RPMI7951 (cell line): ENCODE results near the gene KAZN. TPM values are rescaled to one million over a fixed set of nuclear protein-coding genes. Genes with fewer than 3 reads are reported as not detected.
A peak's percentile ranks its signal among the peaks of the same experiment; 100 is the strongest.

Experiments used
- DNase-seq: peaks from one replicate; pipeline ENCODE4 v3.0.0-alpha.2; 2012; ENCODE audit warnings: low read depth
- total RNA-seq: library from RNA; depleted of rRNA; stranded (reverse); fragments of >200 nt; shearing (Covaris generic); gene quantifications from 2 replicates; pipeline ENCODE4 v1.2.3, GENCODE V29; 2014

The KAZN gene
- total RNA-seq, 1 experiment from 2014 or later, result 0.24 TPM

GRCh38 chr1:14884614-14885175 lies 286.2 kb downstream of the KAZN start:
- DNase-seq, result no peak

DNA sequence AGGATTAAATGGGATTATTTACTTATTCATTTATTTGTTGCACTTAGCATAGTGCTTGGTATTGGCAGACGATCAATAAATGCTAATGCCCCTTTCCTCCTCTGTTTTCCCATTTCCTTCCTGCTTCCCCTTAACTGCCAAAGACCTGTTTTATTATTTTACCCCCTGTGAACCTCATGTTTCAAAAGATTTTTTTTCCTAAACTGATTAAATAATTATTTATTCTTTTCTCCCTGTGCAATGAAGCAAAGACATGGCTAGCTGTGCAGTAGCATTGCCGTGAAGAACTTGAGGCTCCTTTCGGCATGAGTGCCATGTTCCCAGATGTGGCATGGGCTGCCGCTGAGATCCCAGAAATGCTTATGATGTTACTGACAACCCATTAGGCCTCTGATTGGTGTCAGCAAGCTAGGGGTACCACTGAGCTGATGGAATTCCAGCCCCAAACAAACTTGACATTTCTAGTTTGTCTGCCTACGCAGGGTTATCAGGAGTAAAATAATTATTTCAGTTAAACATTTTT lies 288.6 kb downstream of the KAZN start:
- no peak for DNase-seq

DNA sequence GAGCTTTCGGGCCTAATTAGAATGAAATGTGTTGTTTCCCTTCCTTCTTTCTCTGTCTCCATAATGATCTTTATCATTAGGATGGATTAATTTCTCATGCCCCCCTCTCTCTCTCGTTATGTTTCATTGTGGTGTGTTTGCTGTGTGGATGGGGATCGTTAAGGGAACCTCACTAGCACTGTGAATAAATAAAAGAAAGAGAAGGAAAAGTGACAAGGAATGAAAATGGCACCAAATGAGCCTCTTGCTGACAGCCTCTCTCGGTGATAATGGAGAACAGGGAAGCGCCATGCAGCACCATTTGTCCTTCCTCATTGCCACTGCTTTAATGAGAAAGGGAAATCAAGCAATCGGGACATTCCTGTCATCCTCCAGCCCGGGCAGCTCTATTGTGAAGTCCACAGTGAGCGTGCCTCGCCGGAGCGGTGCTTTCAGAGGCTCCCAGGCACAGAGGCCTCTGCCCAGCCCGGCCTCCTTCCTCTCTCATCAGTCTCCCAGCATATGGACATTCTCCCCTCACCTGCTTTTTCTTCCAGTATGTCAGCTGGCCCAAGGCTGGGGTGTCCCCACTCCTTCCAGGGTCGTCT lies 289.4 kb downstream of the KAZN start:
- no peak for DNase-seq

- no peak for DNase-seq
Observed at GRCh38 chr1:14888374-14888773, 289.9 kb downstream of the KAZN start.

- no peak for DNase-seq
Observed at GRCh38 chr1:14889825-14890440, 291.4 kb downstream of the KAZN start.

DNA sequence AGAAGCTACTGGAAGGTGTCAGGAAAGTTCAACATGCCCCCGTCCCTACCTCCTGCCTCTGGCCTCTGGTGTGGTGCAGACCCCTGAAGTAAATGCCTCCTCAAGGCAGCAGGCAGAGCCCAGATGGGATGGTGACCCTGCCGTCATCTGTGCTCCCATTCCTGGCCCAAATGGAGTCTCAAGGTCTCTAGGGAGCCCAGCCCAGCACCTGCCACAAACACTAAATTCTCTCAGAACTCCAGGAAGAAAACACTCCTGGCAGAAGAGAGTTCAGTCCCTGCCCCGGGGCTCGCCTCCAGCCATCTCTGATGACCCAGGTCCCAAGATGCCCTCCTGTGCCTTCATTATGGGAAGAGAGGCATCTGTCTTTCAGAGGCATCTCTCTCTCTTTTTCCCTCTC lies 293.5 kb downstream of the KAZN start:
- DNase-seq, result no peak

DNA sequence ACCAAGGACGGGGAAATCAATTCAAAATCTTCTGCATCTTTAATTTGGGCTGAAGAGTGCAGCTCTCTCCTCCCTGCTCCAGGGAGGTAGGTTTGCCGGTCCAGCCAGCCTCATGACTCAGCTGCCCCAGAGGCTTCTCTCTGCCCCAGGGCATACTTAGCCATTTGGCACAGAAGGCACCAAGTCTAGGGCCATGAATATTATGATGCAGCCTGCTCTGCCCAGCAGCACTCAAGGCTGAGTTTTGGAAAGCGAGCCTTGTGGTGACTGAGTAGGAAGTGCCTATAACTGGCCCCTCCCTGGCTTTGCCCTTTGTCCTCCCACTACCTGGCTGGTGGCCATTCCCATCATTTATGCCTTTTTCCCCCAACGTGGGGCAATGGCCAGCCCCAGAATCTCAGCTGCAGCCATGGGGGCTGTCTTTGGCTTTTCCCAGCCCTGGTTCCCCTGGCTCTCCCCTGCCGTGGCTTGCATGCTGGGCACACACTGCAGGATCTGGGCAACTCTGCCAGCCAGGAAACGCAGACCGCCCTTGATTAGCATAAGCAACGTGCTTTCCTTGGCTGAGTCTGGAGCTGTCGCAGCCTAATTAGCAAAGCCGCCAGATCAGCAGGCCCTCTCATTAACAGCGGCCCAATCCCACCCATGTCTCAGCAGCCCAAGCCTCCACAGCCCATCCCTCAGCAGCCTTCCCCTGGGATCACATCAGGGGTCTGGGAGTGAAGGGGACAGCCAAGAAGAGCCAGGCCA lies 296.5 kb downstream of the KAZN start:
- peak; percentile 22 for DNase-seq

GRCh38 chr1:14895727-14896126 lies 297.2 kb downstream of the KAZN start:
- no peak for DNase-seq

GRCh38 chr1:14896381-14897079 lies 298.0 kb downstream of the KAZN start:
- peak; percentile 53 for DNase-seq

DNA sequence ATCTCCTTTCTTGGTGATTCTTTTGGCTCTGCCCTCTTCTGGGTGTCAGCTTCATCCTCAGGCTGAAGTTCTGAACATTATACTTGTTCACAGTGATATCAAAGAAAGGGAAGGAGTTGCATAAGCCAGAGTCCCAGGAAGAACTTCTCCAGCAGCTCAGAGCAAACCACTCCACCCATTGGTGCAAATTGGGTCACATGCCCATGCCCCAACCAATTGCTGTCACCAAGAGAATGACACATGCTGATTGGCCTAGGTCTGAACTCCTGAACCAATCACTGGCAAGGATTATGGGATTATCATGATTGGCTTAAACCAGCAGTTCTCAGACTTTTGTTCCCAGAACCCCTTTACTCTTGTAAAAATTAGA lies 298.6 kb downstream of the KAZN start:
- DNase-seq, result no peak

GRCh38 chr1:14897547-14897946 lies 299.1 kb downstream of the KAZN start:
- DNase-seq, result no peak

DNA sequence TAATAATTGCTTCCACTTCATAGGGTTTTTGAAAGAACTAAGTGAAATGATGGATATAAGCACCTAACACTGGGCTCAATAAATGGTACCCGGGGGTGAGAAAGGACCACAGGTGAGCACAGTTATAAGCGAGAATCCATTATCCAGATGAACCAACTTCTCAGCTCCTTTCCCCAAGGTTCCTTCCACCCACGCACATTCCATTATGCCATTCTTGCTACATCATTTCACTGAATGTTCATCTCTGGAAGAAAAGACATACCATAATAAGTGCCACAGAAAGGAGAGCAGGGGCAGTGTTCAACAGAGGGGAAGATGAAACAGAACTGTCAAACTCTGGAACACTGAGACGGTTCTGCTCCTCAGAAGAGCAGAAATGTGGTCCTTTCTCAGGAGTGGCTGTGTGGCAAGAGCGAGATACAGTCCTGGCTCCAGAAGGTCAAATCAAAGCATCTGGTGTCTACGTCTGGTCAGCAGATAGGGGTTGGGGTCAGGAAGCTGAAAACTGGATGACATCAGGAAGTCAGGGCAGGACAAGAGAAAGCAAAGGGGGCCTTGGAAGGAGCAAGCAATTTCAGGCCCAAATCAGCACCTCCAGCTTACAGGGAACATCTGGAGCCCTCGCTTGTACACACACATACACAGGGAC lies 299.6 kb downstream of the KAZN start:
- DNase-seq, result no peak

DNA sequence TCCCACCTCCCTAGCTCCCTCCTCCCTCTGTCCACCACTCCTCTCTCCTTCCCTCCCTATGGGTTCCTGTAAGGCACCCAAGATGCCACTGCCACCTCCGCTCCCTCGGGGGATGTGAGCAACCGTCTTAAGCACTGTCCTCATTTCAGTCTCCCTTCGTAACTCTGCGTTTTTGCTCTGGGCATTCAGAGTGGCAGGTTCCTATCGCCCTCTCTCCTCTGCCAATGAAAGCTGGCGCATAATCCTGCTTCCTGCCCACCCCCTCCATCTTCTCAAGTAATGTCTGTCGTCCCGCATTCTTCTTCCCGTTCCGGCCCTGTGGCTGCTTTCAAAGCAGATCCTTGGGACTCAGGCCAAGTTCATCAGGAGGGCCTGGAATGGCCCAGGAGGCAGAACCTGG lies 301.2 kb downstream of the KAZN start:
- no peak for DNase-seq

DNA sequence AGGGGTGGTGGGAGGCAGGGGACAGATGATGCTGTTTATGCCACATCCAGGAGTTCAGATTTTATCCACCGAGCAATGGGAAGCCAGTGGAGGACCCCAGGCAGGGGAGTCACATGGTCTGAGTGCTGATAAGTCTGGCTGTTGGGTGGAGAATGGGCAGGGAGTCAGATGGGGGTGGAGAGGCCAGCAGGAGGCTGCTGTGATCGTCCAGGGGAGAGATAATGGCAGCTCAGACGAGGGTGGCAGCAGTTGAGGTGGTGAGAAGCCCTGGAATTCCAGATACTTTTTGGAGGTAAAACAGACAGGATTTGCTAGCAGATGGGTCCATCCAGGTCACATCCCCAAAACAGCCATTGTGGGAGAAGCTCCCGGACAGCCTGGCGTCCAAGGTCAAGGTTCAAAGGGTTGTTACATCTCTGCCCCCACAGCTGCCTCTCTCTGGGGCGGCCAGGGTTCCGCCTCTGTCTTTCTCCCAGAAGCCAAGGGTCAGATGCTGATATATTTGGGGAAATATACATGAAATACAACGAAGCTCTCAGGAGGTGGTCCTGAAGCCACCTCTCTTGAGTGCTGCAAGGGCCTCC lies 303.0 kb downstream of the KAZN start:
- DNase-seq, result no peak

GRCh38 chr1:14903922-14904321 lies 305.4 kb downstream of the KAZN start:
- no peak for DNase-seq

DNA sequence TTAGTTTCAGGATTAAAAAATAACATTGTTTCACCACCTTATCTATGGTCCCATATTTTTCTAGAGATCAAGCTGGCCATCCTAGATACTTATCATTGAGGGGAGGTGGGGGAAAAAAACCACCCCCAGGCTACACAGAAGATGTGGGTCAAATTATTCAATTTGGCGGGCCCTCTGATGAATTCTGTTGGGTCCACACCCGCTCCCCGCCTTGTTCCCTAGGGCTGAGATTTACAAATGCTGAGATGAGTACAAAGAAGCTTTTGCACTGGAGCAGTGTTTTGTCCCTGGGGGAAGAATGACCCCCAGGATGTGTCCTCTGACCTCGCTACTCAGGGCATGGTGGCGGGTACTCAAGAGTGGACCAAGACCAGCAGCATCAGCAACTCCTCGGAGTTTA lies 308.2 kb downstream of the KAZN start:
- no peak for DNase-seq

- no peak for DNase-seq
Observed at GRCh38 chr1:14907416-14907815, 308.9 kb downstream of the KAZN start.

- DNase-seq, result no peak
Observed at GRCh38 chr1:14909273-14909672, 310.8 kb downstream of the KAZN start.

DNA sequence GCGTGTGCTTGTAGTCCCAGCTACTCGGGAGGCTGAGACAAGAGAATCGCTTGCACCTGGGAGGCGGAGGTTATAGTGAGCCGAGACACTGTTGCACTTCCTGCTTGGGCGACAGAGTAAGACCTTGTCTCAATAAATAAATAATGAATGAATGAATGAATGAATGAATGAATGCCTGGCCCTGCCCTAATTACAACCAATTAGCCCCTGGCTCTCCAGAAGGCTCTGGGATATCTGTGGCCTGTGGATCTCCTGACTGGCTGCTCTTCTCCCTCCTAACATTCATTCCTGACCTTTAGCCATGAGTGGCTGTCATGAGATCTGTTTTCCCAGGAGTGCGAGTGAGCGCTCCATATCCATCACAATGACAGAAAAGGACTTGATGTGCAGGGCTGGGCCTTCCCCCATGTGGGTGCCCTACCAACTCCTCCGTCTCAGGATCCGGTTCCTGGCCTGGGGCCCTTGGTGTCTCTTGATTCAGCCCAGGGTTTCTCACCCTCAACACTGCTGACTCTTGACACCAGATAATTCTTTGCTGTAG lies 311.5 kb downstream of the KAZN start:
- no peak for DNase-seq

DNA sequence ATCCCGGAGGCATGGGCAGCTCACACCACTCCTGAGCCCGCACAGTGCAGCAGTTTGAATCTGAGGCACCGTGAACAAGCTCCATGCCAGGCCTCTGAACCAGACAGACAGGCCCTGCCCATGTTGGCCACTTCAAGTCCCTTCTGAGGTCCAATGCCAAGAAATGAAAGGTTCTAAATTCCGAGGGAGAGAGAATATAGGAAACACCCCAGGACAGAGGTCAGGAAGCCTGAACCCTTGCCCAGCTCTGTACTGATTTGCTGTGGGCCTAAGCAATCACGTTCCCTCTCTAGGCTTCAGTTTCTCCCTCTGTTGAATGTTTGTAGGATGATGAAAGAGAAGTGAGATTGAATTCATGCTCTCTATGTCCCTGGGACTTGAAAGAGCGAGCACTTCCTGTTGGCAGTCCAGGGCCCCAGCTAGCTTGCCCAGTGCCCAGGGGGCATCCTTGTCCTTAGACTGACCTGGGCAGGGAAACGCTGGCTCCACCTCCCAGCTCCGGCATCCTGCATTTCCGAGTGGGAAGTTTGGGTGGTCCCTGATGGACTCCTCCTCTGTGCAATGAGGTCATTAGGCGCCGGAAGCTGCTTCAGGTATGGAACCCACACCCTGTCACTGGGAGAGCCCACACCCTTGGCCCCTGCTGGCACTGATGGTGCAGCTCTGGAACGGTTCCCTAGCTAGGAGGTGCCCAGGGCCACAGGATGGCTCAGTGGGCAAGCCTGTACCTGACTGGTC lies 312.7 kb downstream of the KAZN start:
- DNase-seq, result peak; percentile 61
